ENCODE data around the gene KPTN. TPM values are rescaled to one million over a fixed set of nuclear protein-coding genes. Genes with fewer than 3 reads are reported as not detected.

Gene KPTN
- total and polyA plus RNA-seq, 2 of the 13 experiments (the other 11 are each of a cell fraction or from before 2014, with no cell fraction given), result 9.1 to 13.3 TPM

DNA sequence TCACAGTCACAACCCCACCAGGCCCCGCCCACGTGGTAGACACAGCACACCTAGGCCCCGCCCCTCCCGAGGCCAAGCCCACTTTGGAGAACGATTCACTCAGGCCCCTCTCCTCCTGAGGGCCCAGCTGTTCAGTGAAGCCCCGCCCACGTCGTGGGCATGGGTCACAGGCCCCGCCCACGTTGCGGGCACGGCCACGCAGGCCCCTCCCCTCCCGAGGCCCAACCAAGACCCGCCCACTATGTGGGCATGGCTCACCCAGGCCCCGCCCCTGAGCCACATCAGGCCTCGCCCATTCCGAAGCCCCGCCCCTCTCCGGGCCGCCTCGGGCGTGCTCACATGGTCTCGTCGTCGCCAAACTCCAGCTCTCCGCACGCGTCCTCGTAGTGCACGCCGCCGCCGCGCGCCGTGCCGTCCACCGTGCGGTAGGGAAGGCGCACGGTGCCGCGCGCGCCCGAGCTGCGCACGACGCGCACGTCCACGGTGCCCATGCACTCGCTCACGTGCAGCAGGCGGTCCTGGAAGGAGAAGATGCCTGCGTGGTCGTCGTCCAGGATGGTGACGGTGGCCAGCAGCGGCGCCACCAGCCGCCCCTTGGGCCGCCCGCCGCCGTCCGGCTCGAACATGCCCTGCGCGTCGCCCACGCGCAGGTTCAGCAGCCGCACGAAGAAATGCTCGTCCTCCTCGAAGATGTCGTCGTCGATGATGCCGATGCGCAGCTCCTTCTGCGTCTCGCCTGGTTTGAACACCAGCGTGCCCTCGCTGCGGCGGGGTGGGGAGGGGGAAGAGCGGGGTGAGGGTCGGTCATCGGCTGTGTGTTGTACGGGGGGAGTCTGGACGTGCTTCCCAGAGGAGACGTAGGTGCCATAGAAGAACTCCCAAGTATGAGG lies 36.3 kb downstream of the KPTN start:
- Histone ChIP-seq H3K79me2 (ENCODE audit: insufficient read depth, low read length) (no peaks in the 10 kb centered on the region), H3K9ac (ENCODE audit: insufficient read depth, low read depth, low read length) (no peak overlapping the region), H2AFZ (ENCODE audit: low read length) (no peak overlapping the region), H3K27me3 (ENCODE audit: control insufficient read depth in 1 of 2, insufficient read depth in 2 of 2, low read length in 2 of 2) (peaks cover 0 to 28% of the 10 kb centered on the region in 2 experiments), H3K4me2 (ENCODE audit: low read depth, low read length) (peak overlapping the region; percentile 63; the same call in 1 of the 2 replicates), H4K20me1 (ENCODE audit: insufficient read depth, low read length) (no peaks in the 10 kb centered on the region), H3K4me3 (replicated peaks in 1 of 3; ENCODE audit: insufficient read depth in 1 of 3, low read depth in 2 of 3, low read length in 3 of 3) (peak overlapping the region in 1 of 3 experiments; percentile 57; a peak in 1 of 6 replicates), H3K4me1 (ENCODE audit: insufficient read depth, low read length) (peaks cover 18% of the 10 kb centered on the region; the same call in 1 of the 2 replicates), H3K27ac (ENCODE audit: extremely low read length, insufficient read depth, low read length) (no peak overlapping the region), H3K36me3 (replicated peaks in 1 of 2; ENCODE audit: control insufficient read depth in 1 of 2, insufficient read depth in 2 of 2, low read length in 2 of 2) (no peaks in the 10 kb centered on the region), H3K9me3 (ENCODE audit: low read length) (no peaks in the 10 kb centered on the region)
- ChIA-PET POLR2A (interaction anchor here (1.2 kb wide), 1 partner anchor 73 kb away, joined by 3 read pairs; no protein-coding TSS in a partner anchor), CTCF (ENCODE audit: low intra/inter-chr PET ratio, low total read pairs) (no interaction called here)
- 72% methylated on average over 65 of the region's 95 CpGs for WGBS (ENCODE audit: low lambda C conversion rate)
- peak; percentile 31 for DNase-seq (ENCODE audit: low spot score)
- ATAC-seq, result peak; percentile 51
- intact Hi-C loops (cut with micrococcal nuclease; ENCODE audit: unreplicated experiment), result no loop called here
- FAIRE-seq, result no peak
- in situ Hi-C loops (cut with HindIII; ENCODE audit: extremely low pct_ligation_motif_present, low pct_unique_long_range_greater_than_20kb), result no loop called here
- BruUV-seq (replicated peaks), result no TSS peak
- TF ChIP-seq ZNF687 (CRISPR knock-in tag; IDR thresholded peaks at IDR 0.05) (peak; percentile 18; the same call in 1 of the 2 replicates), HOXA3 (CRISPR knock-in tag; IDR thresholded peaks at IDR 0.05) (peak; percentile 54; the same call in 1 of the 2 replicates), SP1 (IDR thresholded peaks at IDR 0.05) (no peak), SP1 (CRISPR knock-in tag; IDR thresholded peaks at IDR 0.05) (0 out of 2 replicates have a peak, but pooled peaks have one; percentile 16), TFAP4 (IDR thresholded peaks at IDR 0.05; ENCODE audit: borderline replicate concordance, low read depth) (peak; percentile 38; the same call in 1 of the 2 replicates), NFE2 (CRISPR knock-in tag; IDR thresholded peaks at IDR 0.05) (no peak), SP4 (CRISPR knock-in tag; IDR thresholded peaks at IDR 0.05) (0 out of 2 replicates have a peak, but pooled peaks have one; percentile 23)
